Measurements from ENCODE around the gene DEDD2.

DEDD2 gene

GRCh38 chr19:42226886-42227285 lies 9.4 kb upstream of the DEDD2 start:
- DNase-seq = no peak

- no peak for DNase-seq
Measured at GRCh38 chr19:42225718-42226292, 8.3 kb upstream of the DEDD2 start.

- DNase-seq = no peak
Measured at GRCh38 chr19:42224940-42225717, 7.7 kb upstream of the DEDD2 start.

GRCh38 chr19:42220751-42221097 lies 3.2 kb upstream of the DEDD2 start:
- no peak for DNase-seq

- peak; percentile 95 to 96 for DNase-seq
Measured at GRCh38 chr19:42219812-42220750, 2.6 kb upstream of the DEDD2 start, which contains the start of gene ZNF526. Gene ZNF526, plus strand, starts transcription at chr19:42220312. Its CDS starts 4,092 bp downstream, at chr19:42224404.

- DNase-seq = peak; percentile 20 to 23
Measured at GRCh38 chr19:42216653-42217519, 591 bp downstream of the DEDD2 start.

GRCh38 chr19:42214810-42215485 lies 2.5 kb downstream of the DEDD2 start:
- DNase-seq = no peak

GRCh38 chr19:42212886-42213285 lies 4.6 kb downstream of the DEDD2 start:
- DNase-seq = no peak

- DNase-seq = no peak
Measured at GRCh38 chr19:42208612-42209011, 8.9 kb downstream of the DEDD2 start.

GRCh38 chr19:42207767-42208271 lies 9.7 kb downstream of the DEDD2 start:
- DNase-seq = no peak

GRCh38 chr19:42206871-42207755 lies 10.4 kb downstream of the DEDD2 start:
- DNase-seq = no peak

GRCh38 chr19:42204664-42205063 lies 12.8 kb downstream of the DEDD2 start:
- no peak for DNase-seq

GRCh38 chr19:42203700-42204099 lies 13.8 kb downstream of the DEDD2 start:
- DNase-seq = no peak

- DNase-seq = no peak
Measured at GRCh38 chr19:42202290-42202880, 15.1 kb downstream of the DEDD2 start.

GRCh38 chr19:42201489-42202289 lies 15.8 kb downstream of the DEDD2 start:
- peak in 1 of 2 donors; percentile 24 for DNase-seq

GRCh38 chr19:42200116-42200715 lies 17.3 kb downstream of the DEDD2 start:
- DNase-seq = no peak

- peak; percentile 36 to 47 for DNase-seq
Measured at GRCh38 chr19:42199440-42200115, 17.9 kb downstream of the DEDD2 start.

All from activated CD4-positive, alpha-beta T cell treated with anti-CD3 and anti-CD28 coated beads for 4 hours (primary cell).